HFFc6 (cell line): ENCODE measurements around the gene GTF2F2. TPM values are rescaled to one million over a fixed set of nuclear protein-coding genes. Genes with fewer than 3 reads are reported as not detected.

Experiments used
- DNase-seq: peaks from one replicate; pipeline ENCODE4 v3.0.0-alpha.2; 2018
- H3K27ac Mint-ChIP-seq: 2 replicates; pipeline ENCODE4 v1.8.0; 2020; ENCODE audit warnings: mild to moderate bottlenecking, mixed read lengths
- H3K27me3 Mint-ChIP-seq: 2 replicates; pipeline ENCODE4 v1.8.0; 2021; ENCODE audit warnings: mild to moderate bottlenecking, moderate library complexity, mixed read lengths; ENCODE audit not compliant: insufficient read depth
- H3K36me3 Mint-ChIP-seq: 2 replicates; pipeline ENCODE4 v1.8.0; 2021; ENCODE audit warnings: low read depth, mixed read lengths
- H3K4me1 Mint-ChIP-seq: 2 replicates; pipeline ENCODE4 v1.8.0; 2020; ENCODE audit warnings: low read depth, mixed read lengths
- H3K4me3 Mint-ChIP-seq: 2 replicates; pipeline ENCODE4 v1.8.0; 2020; ENCODE audit warnings: mild to moderate bottlenecking, moderate library complexity, mixed read lengths
- H3K9me3 Mint-ChIP-seq: 2 replicates; pipeline ENCODE4 v1.8.0; 2020; ENCODE audit warnings: mild to moderate bottlenecking, mixed read lengths
- CTCF ChIP-seq: fragments of 200-600 bp; sonication (generic); IDR thresholded peaks from 2 replicates; pipeline ENCODE4 v1.5.0; 2021; ENCODE audit warnings: antibody characterized with exemption, mild to moderate bottlenecking
- total RNA-seq, 6 experiments: library from RNA; stranded (reverse); fragmentation: NEBNext Ultra II Directional; extraction: Animal tissue kit (Norgen Biotek cat#: 25700); gene quantifications; 2 replicates in 1 of 6; 3 replicates in 5 of 6; pipeline ENCODE4 v1.2.3, GENCODE V29; 2021

Gene GTF2F2
- total RNA-seq, 6 experiments from 2014 or later, result 22.9 to 31.5 (median 24.7) TPM

DNA sequence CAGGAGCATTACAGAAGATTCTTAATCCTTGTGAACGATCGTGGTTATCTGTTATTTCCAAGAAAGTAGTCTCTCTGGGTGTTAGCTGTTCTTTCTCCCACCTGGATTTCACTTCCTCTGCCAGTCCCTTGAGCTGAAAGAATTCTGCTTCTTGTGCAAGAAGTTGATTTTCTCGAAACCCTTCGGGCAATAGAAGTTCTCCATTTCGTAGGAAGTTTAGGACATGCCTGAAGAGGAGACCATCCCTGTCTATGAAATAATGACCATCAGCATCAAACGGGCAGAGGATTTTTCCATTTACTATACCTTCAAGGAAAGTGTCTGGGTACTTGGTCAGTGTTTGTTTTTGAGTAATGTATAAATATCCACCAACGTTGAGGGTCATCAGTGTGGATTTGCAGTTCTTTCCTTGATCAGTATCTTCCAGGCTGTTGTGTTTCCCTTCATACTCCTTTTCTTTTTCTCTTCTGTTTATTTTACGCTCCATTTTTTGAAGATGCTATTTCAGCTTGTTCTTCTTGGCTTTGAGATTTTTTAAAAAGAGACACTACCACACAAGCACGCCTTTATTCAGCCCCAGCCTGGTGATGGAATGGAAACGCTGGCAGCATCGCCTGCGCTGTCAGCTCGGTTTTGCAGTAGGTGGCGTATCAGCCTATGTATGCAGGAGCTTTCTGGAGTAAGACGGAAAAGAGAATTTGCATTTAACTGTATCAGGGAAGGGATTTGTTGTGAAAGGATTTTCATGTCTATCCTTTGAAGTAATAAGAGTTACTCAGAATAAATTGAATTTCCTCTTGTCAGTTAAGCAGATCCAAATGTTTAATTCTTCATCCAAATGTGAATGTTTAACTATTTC lies 74.0 kb downstream of the GTF2F2 start:
- no peak for DNase-seq
- peaks cover 81% of the 10 kb centered on the region for H3K4me1 Mint-ChIP-seq
- no peaks in the 10 kb centered on the region; the same call in 1 of the 2 replicates for H3K27me3 Mint-ChIP-seq
- no peak overlapping the region for H3K4me3 Mint-ChIP-seq
- TF ChIP-seq CTCF, result peak; percentile 42; the same call in 1 of the 2 replicates
- no peaks in the 10 kb centered on the region for H3K9me3 Mint-ChIP-seq
- peaks cover 29% of the 10 kb centered on the region for H3K36me3 Mint-ChIP-seq
- H3K27ac Mint-ChIP-seq, result no peak overlapping the region

DNA sequence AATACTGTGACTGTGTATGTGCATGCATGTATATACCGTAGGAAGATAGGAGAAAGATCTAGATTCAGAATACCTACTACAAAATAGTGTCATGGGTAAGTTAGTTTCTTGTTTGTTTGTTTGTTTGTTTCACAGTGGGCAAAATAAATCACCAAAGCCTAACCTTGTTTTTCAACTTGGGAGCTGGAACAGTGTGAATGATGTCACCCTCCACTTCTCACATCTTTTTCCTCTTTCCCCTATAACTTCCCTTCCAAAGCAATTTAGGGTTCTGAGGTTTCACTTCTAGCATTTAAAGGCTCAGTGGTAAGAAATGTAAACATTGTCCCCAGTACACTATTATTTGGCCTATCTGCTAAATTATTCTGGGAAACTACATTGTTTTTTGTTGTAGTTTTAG lies 75.1 kb downstream of the GTF2F2 start:
- H3K36me3 Mint-ChIP-seq, result peaks cover 27% of the 10 kb centered on the region
- TF ChIP-seq CTCF, result no peak
- peak overlapping the region; percentile 41 for H3K27ac Mint-ChIP-seq
- H3K4me1 Mint-ChIP-seq, result peaks cover 81% of the 10 kb centered on the region
- H3K9me3 Mint-ChIP-seq, result no peaks in the 10 kb centered on the region
- DNase-seq, result no peak
- H3K27me3 Mint-ChIP-seq, result no peaks in the 10 kb centered on the region
- H3K4me3 Mint-ChIP-seq, result peak overlapping the region; percentile 34; the same call in 1 of the 2 replicates

DNA sequence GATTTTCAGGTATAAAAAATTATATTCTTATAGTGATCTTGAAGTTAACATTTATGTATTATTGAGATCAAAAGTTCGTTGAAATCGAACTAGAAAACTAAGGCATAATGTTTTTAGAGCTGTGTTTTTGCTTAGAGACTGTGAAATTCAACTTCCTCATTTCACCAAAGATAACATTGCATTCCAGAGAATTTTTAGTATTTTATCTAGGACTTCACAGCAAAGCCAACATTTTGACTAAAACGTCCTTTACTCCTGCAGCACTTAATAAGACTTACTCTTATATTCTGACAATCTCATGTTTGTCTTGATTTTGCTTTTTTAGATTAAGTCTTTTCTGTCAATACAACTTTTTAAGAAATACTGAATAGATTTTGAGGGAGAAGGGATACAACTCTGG lies 75.8 kb downstream of the GTF2F2 start:
- no peaks in the 10 kb centered on the region for H3K9me3 Mint-ChIP-seq
- DNase-seq, result no peak
- peak overlapping the region; percentile 52; the same call in 1 of the 2 replicates for H3K27ac Mint-ChIP-seq
- peaks cover 27% of the 10 kb centered on the region for H3K36me3 Mint-ChIP-seq
- TF ChIP-seq CTCF, result no peak
- H3K27me3 Mint-ChIP-seq, result no peaks in the 10 kb centered on the region
- peak overlapping the region; percentile 18 for H3K4me3 Mint-ChIP-seq
- peaks cover 85% of the 10 kb centered on the region for H3K4me1 Mint-ChIP-seq

DNA sequence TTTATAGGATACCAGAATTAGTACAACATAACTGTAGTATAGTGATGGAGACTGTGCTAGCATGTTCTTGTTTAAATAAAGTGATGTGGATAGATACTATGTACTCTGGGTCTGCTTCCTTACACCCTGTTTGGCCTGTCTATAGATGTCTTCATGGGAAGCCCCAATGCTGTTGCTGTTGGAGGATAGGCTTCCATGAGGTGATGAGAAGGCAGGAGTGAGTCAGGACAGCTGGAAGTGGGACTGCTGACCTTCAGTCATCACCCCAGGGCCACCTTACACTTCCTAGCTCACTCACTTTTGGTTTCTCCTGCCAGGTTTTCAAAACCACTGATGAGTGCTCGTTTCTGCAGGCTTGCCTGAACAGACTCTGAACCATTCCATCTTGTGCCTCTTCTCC lies 76.3 kb downstream of the GTF2F2 start:
- Mint-ChIP-seq H3K4me1 (peaks cover 89% of the 10 kb centered on the region), H3K4me3 (peak overlapping the region; percentile 16; the same call in 1 of the 2 replicates), H3K27me3 (no peaks in the 10 kb centered on the region), H3K27ac (peak overlapping the region; percentile 52), H3K36me3 (peaks cover 31% of the 10 kb centered on the region), H3K9me3 (no peaks in the 10 kb centered on the region)
- TF ChIP-seq CTCF, result no peak
- DNase-seq, result peak; percentile 43

DNA sequence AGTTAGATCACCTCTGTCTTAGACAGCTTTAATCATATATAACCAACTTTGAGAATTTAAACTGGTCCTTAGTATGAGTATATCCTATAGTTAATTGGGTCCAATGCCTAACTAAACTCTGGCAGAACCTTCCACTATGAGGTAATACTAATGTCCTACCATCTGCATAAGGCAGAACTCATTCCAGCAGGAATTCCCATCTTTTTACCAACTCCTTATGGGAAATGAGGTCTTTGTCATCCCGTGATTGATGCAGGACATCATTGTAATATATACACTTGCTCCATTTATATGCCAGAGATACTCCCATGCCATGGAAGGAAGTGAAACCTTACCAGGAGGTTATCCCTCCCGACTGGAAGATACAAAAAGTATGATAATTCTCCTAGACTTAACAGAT lies 77.7 kb downstream of the GTF2F2 start:
- H3K9me3 Mint-ChIP-seq, result no peaks in the 10 kb centered on the region
- no peak for DNase-seq
- no peak overlapping the region for H3K4me3 Mint-ChIP-seq
- no peaks in the 10 kb centered on the region for H3K27me3 Mint-ChIP-seq
- H3K27ac Mint-ChIP-seq, result no peak overlapping the region
- peaks cover 42% of the 10 kb centered on the region for H3K36me3 Mint-ChIP-seq
- no peak for TF ChIP-seq CTCF
- H3K4me1 Mint-ChIP-seq, result peaks cover 92% of the 10 kb centered on the region
